Measurements from ENCODE around the gene RELB. TPM values are rescaled to one million over a fixed set of nuclear protein-coding genes. Genes with fewer than 3 reads are reported as not detected.
A peak's percentile ranks its signal among the peaks of the same experiment; 100 is the strongest.

RELB gene
- total RNA-seq, 4 donors from 2014 or later: 5.8 to 26.5 (median 13.5) TPM

DNA sequence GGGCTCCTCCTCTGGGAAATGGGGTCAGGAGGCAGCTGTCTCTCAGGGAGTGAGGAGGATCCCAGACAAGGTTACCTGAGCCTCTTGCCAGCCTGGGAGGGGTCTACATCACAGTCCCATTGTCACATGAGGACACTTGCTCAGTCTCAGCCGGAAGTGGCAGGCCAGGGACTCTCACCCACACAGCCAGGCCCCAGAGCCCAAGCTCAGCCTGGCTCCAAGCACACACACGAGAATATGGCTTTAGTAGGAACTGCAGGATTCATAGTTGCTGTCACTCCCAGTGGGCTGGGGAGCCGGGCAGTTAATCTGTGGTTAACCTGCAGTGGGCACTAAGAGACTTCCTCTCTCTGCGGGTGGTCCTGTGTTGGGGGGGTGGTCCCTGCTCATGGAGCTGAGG, 15.8 kb upstream of the RELB start:
- DNase-seq (ENCODE audit: low spot score) (no peak), ATAC-seq (ENCODE audit: low FRiP score) (no peak)
- TF ChIP-seq, protein P1, sequence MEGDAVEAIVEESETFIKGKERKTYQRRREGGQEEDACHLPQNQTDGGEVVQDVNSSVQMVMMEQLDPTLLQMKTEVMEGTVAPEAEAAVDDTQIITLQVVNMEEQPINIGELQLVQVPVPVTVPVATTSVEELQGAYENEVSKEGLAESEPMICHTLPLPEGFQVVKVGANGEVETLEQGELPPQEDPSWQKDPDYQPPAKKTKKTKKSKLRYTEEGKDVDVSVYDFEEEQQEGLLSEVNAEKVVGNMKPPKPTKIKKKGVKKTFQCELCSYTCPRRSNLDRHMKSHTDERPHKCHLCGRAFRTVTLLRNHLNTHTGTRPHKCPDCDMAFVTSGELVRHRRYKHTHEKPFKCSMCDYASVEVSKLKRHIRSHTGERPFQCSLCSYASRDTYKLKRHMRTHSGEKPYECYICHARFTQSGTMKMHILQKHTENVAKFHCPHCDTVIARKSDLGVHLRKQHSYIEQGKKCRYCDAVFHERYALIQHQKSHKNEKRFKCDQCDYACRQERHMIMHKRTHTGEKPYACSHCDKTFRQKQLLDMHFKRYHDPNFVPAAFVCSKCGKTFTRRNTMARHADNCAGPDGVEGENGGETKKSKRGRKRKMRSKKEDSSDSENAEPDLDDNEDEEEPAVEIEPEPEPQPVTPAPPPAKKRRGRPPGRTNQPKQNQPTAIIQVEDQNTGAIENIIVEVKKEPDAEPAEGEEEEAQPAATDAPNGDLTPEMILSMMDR (IDR thresholded peaks at IDR 0.05): no peak

DNA sequence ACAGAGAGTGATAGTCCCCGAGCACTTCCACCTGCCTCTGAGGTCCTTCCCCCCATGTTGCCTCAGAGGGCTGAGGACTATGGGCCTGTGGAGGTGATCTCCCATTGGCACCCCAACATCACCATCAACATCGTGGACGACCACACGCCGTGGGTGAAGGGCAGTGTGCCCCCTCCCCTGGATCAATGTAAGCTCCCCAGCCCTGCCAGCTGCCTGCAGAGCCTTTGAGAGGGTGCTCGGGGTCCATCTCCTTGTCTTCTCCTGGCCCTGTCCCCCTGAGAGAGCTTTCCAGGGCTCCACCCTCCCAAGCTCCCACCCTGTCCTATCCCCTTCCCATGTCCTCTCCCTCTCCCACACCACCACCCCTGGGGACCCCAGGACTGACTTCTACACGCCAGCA, 14.9 kb upstream of the RELB start:
- TF ChIP-seq, protein P1 (IDR thresholded peaks at IDR 0.05): no peak
- DNase-seq (ENCODE audit: low spot score) (no peak), ATAC-seq (ENCODE audit: low FRiP score) (no peak)

DNA sequence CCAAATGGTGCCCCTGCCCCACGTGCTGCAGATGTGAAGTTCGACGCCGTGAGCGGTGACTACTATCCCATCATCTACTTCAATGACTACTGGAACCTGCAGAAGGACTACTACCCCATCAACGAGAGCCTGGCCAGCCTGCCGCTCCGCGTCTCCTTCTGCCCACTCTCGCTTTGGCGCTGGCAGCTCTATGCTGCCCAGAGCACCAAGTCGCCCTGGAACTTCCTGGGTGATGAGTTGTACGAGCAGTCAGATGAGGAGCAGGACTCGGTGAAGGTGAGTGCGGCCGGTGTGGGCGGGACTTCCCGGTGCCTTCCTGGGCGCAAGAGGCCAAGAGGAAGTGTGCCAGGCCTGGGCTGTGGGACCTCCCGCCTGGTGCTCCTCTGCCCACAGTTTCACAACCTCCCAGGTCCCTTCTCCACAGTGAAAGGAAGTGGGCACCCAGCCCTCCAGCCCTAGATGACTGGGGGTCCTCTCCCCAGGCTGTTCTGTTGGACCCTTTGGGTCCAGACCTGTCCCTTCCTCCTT, 14.1 kb upstream of the RELB start:
- no peak for ATAC-seq (ENCODE audit: low FRiP score)
- TF ChIP-seq, protein P1 (IDR thresholded peaks at IDR 0.05): no peak

DNA sequence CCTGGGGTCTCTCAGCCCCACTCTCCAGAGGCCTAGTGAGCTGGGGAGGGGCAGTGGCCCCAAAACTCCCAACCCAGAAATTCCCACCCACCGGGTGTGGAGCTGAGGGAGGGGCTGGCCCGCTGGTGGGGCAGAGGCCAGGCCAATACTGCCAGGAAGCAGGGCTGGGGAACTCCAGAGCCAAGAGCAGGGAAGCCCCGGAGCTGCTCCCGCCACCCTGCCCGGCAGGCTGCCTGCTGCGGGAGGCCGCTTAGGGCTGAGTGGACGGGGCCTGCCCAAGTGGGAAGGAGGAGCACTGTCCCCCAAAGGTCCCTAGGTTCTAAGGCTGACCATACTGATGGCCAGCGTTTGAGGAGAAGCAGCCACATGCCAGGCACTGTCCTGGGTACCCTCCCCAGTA, 13.0 kb upstream of the RELB start:
- TF ChIP-seq, protein P1 (IDR thresholded peaks at IDR 0.05): no peak
- DNase-seq (ENCODE audit: low spot score) (no peak), ATAC-seq (ENCODE audit: low FRiP score) (no peak)

More for the DNA sequence above, 14.1 kb upstream of the RELB start:
- no peak for DNase-seq (ENCODE audit: low spot score)

GRCh38 chr19:44988896-44989556, 12.2 kb upstream of the RELB start:
- TF ChIP-seq, protein P1 (IDR thresholded peaks at IDR 0.05): no peak
- DNase-seq (ENCODE audit: low spot score) (peak; percentile 43), ATAC-seq (ENCODE audit: low FRiP score) (no peak)

DNA sequence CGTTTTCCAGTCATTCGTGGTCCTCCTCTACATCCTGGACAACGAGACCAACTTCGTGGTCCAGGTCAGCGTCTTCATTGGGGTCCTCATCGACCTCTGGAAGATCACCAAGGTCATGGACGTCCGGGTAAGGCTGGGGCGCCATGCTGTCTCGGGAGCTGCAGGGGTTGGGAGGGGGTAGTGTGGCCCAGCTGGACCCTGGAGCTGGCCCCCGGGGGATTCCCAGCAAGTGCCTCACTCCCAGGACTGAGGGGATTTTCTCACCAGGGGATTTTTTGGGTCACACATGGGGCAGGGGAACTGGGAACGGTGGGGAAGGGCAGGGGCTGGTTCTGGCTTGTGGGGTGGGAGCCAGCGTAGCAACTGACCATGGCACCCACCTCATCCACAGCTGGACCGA, 10.8 kb upstream of the RELB start:
- no peak for ATAC-seq (ENCODE audit: low FRiP score)
- TF ChIP-seq, protein P1 (IDR thresholded peaks at IDR 0.05): no peak
- DNase-seq (ENCODE audit: low spot score): no peak

- TF ChIP-seq, protein P1 (IDR thresholded peaks at IDR 0.05): no peak
- ATAC-seq (ENCODE audit: low FRiP score) (no peak), DNase-seq (ENCODE audit: low spot score) (no peak)
These were observed 10.3 kb upstream of the RELB start for GRCh38 chr19:44990966-44991365.

Data from omental fat pad (tissue), 4 donors.